Thyroid gland (tissue), 4 donors: ENCODE data around the gene TADA3. TPM values are rescaled to one million over a fixed set of nuclear protein-coding genes. Genes with fewer than 3 reads are reported as not detected.

Experiments
- DNase-seq, 2 donors: peaks; one replicate each; pipeline ENCODE4 v3.0.0-alpha.2; 2019
- H3K27ac ChIP-seq, 3 donors: fragments of 200-600 bp; sonication (generic); 1 replicate in 2 of 3; 2 replicates in 1 of 3; pipeline ENCODE4 v1.5.1; 2016 to 2019; ENCODE audit warnings: mild to moderate bottlenecking in 1 of 3, moderate library complexity in 1 of 3
- H3K27me3 ChIP-seq: fragments of 200-600 bp; sonication (generic); one replicate; pipeline ENCODE4 v1.5.1; 2019
- H3K36me3 ChIP-seq, 2 donors: fragments of 200-600 bp; sonication (generic); one replicate each; pipeline ENCODE4 v1.5.1; 2016 to 2019
- H3K4me1 ChIP-seq, 2 donors: fragments of 200-600 bp; sonication (generic); one replicate each; pipeline ENCODE4 v1.5.1; 2017 to 2019
- H3K4me3 ChIP-seq, 3 donors: fragments of 200-600 bp; sonication (generic); replicated peaks in 1 of 3; 1 replicate in 2 of 3; 2 replicates in 1 of 3; pipeline ENCODE4 v1.5.1; 2016; ENCODE audit warnings: mild to moderate bottlenecking in 1 of 3
- H3K9me3 ChIP-seq: fragments of 200-600 bp; sonication (generic); one replicate; pipeline ENCODE4 v1.5.1; 2017
- CTCF ChIP-seq, 6 experiments: fragments of 200-600 bp in 3 of 6; fragments of 450-650 bp in 3 of 6; sonication (generic) in 3 of 6; IDR thresholded peaks; one replicate each; pipeline ENCODE4 v1.5.1; 2016 to 2019; ENCODE audit warnings: antibody characterized with exemption in 6 of 6, mild to moderate bottlenecking in 2 of 6, inconsistent platforms in 1 of 6, moderate library complexity in 1 of 6
- POLR2A ChIP-seq, 2 donors: fragments of 450-650 bp; IDR thresholded peaks; one replicate each; pipeline ENCODE4 v1.6.1; 2017; ENCODE audit warnings: antibody characterized with exemption in 2 of 2, mild to moderate bottlenecking in 2 of 2, moderate library complexity in 1 of 2
- WGBS, 2 donors: methylation state at CpG; one replicate each; pipeline ENCODE4 v1.1.5; 2017; 5-methylcytosine and 5-hydroxymethylcytosine counted together
- intact Hi-C: fragments of 100-400 bp; cut with DNase I; formaldehyde crosslinking; loops from one replicate; pipeline ENCODE4 v1.15.1; 2023
- total RNA-seq, 4 donors: library from RNA; depleted of rRNA; stranded (reverse); fragments of >200 nt; gene quantifications; one replicate each; pipeline ENCODE4 v1.2.3, GENCODE V29; 2016

TADA3 gene
- total RNA-seq, 4 donors from 2014 or later = 64.2 to 93.3 (median 83.3) TPM

GRCh38 chr3:9760779-9761505 is 31.3 kb downstream of the TADA3 start:
- WGBS, 2 donors = 95 to 96% methylated on average over 10 of the region's 10 CpGs
- no peak overlapping the region for H3K27ac ChIP-seq
- intact Hi-C loops = no loop called here
- H3K4me1 ChIP-seq = peaks cover 0 to 5% of the 10 kb centered on the region in 2 donors
- TF ChIP-seq POLR2A (IDR thresholded peaks at IDR 0.05) = no peak
- TF ChIP-seq CTCF (IDR thresholded peaks at IDR 0.05) = no peak
- H3K9me3 ChIP-seq = no peaks in the 10 kb centered on the region
- peaks cover 21 to 34% of the 10 kb centered on the region in 2 donors for H3K36me3 ChIP-seq
- H3K27me3 ChIP-seq = no peaks in the 10 kb centered on the region
- H3K4me3 ChIP-seq = no peak overlapping the region
- DNase-seq = no peak

GRCh38 chr3:9757427-9757826 is 34.8 kb downstream of the TADA3 start:
- Histone ChIP-seq H3K27ac (no peak overlapping the region), H3K9me3 (no peaks in the 10 kb centered on the region), H3K27me3 (no peaks in the 10 kb centered on the region), H3K4me1 (peaks cover 0 to 7% of the 10 kb centered on the region in 2 donors), H3K36me3 (peaks cover 28 to 37% of the 10 kb centered on the region in 2 donors), H3K4me3 (no peak overlapping the region)
- intact Hi-C loops = no loop called here
- TF ChIP-seq CTCF (IDR thresholded peaks at IDR 0.05) (no peak), POLR2A (IDR thresholded peaks at IDR 0.05) (no peak)
- 93% methylated on average over 11 of the region's 13 CpGs for WGBS, 2 donors
- no peak for DNase-seq

- TF ChIP-seq POLR2A (IDR thresholded peaks at IDR 0.05) (no peak), CTCF (IDR thresholded peaks at IDR 0.05) (no peak)
- DNase-seq = no peak
- peaks cover 9 to 23% of the 10 kb centered on the region in 2 donors for H3K4me1 ChIP-seq
- H3K4me3 ChIP-seq = no peak overlapping the region
- H3K36me3 ChIP-seq = peaks cover 28 to 34% of the 10 kb centered on the region in 2 donors
- WGBS, 2 donors = 50 to 72% methylated on average over 6 to 8 of the region's 8 CpGs
- peak overlapping the region in 1 of 3 donors; percentile 40 for H3K27ac ChIP-seq
- intact Hi-C loops = no loop called here
- H3K27me3 ChIP-seq = no peaks in the 10 kb centered on the region
- no peaks in the 10 kb centered on the region for H3K9me3 ChIP-seq
Observed at GRCh38 chr3:9754678-9755077, 37.6 kb downstream of the TADA3 start.

- intact Hi-C loops = no loop called here
- TF ChIP-seq POLR2A (IDR thresholded peaks at IDR 0.05) (no peak), CTCF (IDR thresholded peaks at IDR 0.05) (no peak)
- WGBS, 2 donors = 36 to 38% methylated on average over 17 of the region's 17 CpGs
- Histone ChIP-seq H3K4me3 (peak overlapping the region in 2 of 3 donors; percentile 21 to 65), H3K4me1 (peaks cover 9 to 28% of the 10 kb centered on the region in 2 donors), H3K27me3 (no peaks in the 10 kb centered on the region), H3K27ac (peak overlapping the region in 2 of 3 donors; percentile 82 to 90), H3K36me3 (peaks cover 22 to 27% of the 10 kb centered on the region in 2 donors), H3K9me3 (no peaks in the 10 kb centered on the region)
- DNase-seq = peak; percentile 41 to 43
Observed at GRCh38 chr3:9750556-9751411, 41.5 kb downstream of the TADA3 start.
